ENCODE measurements around the gene ATAT1.

- no peak for TF ChIP-seq CTCF (IDR thresholded peaks at IDR 0.05)
- no peak for TF ChIP-seq TCF7L2 (IDR thresholded peaks at IDR 0.05; ENCODE audit: low read depth, low read length)
Observed at GRCh38 chr6:30689022-30689865, 62.6 kb downstream of the ATAT1 start.

All from Panc1 (cell line).